IPS-15b (cell line): Measurements from ENCODE around the gene SCO1.

Source experiments
- H3K27me3 ChIP-seq: one replicate; pipeline ENCODE4 v1.6.1; 2013; ENCODE audit warnings: low read length; ENCODE audit not compliant: control insufficient read depth, insufficient read depth
- H3K36me3 ChIP-seq: one replicate; pipeline ENCODE4 v1.6.1; 2013; ENCODE audit warnings: low read length; ENCODE audit not compliant: control insufficient read depth, insufficient read depth
- H3K4me1 ChIP-seq: one replicate; pipeline ENCODE4 v1.6.1; 2013; ENCODE audit warnings: mild to moderate bottlenecking, low read length; ENCODE audit not compliant: control insufficient read depth, insufficient read depth
- H3K4me3 ChIP-seq: one replicate; pipeline ENCODE4 v1.5.1; 2013; ENCODE audit warnings: low read depth, low read length
- H3K9ac ChIP-seq: one replicate; pipeline ENCODE4 v1.6.1; 2013; ENCODE audit warnings: low read depth, mild to moderate bottlenecking, low read length
- H3K9me3 ChIP-seq: one replicate; pipeline ENCODE4 v1.6.1; 2013; ENCODE audit warnings: mild to moderate bottlenecking, low read length; ENCODE audit not compliant: control insufficient read depth, insufficient read depth

The SCO1 gene

DNA sequence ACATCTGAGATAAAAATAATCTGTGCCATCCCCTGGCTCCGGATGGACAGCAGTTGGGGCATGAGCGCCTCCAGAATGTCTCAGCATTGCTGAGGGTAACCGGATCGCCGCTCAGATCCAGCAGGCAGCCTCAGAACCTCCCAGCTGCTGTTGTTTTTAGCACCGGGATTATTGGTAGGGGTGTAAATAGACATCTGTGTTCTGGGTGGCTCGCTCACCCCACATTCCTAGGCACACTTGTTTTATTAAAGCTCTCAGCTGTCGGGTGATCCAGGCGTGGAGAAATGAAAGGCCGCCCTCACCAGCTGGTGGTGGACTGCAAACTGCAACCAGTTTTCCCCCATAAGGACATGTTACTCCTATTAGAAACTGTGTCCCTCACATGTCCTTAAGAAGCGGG is 72.4 kb downstream of the SCO1 start:
- no peaks in the 10 kb centered on the region for H3K4me1 ChIP-seq

DNA sequence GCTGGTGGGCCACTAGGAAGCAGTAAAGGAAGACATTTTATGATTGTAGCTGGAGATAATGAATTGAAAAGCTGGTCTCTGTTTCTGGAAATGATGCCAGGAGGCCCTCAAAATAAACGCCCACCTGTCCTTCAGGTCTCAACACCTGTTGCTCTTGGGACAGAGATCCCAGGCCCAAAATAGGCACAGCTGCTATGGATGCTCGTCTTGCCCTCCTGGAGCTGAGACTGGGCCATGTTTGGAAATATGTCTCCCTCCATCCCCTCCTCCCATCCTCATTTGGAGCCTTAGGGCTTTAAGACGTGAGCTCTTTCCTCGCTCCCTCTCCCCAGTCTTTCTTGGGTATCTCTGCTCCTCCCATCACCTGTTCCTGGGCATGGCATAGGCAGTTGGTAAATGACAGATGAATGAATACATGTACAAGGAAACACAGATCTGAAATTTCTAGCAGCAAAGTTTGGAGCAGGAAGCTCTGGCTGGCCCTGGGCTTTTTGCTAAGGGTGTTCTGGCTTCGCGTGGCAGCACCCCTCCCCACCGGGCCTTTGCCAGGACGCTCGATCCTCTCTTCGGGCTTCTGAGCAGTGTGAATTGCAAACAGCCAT is 73.5 kb downstream of the SCO1 start:
- Histone ChIP-seq H3K27me3 (no peaks in the 10 kb centered on the region), H3K9ac (no peak overlapping the region), H3K9me3 (no peaks in the 10 kb centered on the region), H3K4me1 (no peaks in the 10 kb centered on the region), H3K36me3 (no peaks in the 10 kb centered on the region), H3K4me3 (no peak overlapping the region)

More for the DNA sequence above, 72.4 kb downstream of the SCO1 start:
- Histone ChIP-seq H3K4me3 (no peak overlapping the region), H3K9ac (no peak overlapping the region), H3K27me3 (no peaks in the 10 kb centered on the region), H3K36me3 (no peaks in the 10 kb centered on the region), H3K9me3 (no peaks in the 10 kb centered on the region)

DNA sequence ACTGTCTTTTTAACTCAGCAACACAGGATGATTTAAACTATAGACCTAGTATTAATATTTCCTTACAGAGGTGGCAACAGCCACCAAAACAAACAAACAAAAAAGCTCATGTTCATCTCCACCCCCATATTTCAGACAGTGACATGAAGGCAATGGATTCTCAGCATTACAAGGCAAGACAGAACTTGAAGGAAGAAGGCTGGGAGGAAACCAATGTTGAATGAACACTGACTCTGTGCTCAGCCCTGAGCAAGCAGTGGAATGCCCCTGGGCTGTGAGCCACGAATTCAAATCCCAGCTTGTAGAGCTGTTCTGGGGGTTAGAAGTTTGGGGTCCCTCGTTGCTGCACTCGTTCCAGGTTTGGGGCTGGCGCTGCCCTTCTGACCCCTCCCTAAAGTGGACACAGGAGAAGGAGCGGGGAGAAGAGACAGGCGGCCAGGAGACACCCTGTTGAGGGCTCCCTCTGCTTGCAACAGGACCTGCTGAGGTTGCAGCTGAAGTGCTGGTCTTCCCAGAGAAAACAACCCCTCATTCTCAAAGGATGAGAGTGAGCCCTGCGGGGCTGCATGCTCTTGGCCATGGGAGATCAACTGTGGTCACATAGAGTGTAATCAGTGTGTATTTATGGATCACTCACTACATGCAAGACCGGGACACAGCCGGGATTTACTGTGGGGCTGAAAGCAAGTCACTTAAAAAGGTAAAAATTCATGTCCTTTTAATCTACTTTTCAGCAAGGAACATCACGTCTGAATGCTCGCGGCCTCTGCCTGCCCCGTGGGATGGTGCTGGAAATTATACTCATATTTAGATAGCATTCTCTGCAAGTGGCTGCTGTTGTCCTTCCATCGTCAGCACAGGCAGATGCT is 74.5 kb downstream of the SCO1 start:
- no peak overlapping the region for H3K4me3 ChIP-seq
- H3K27me3 ChIP-seq, result no peaks in the 10 kb centered on the region
- H3K36me3 ChIP-seq, result no peaks in the 10 kb centered on the region
- H3K4me1 ChIP-seq, result no peaks in the 10 kb centered on the region
- H3K9me3 ChIP-seq, result no peaks in the 10 kb centered on the region
- no peak overlapping the region for H3K9ac ChIP-seq
